HL-60/S4 (cell line): Measurements from ENCODE around the gene MAP3K15.
"Not testable (repeated sequence)": the region's sequence is repeated elsewhere in the genome, so short reads cannot be mapped to it uniquely, and the experiment has no call there.

Source experiments
- in situ Hi-C: fragments of 300-500 bp; cut with MboI; formaldehyde crosslinking; loops from 2 replicates; pipeline ENCODE4 v1.14.3; 2022; ENCODE audit warnings: low sequenced_read_pairs

MAP3K15 gene

DNA sequence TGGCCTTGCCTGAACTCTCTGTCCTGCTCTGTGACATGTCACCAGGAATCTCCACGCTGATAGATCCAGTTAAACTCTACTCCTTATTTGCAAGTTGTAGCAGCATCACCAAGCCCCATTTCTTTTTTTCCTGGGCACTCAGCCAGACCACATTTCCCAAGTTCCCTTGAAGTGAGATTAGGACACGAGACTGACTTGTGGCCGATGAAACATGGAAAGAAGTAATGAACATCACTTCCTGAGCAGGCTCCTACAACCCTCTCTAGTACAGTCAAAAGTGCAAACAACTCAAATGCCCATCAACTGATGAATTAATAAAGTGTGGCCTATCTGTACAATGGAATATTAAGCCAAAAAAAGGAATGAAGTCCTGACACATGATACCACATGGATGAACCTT lies 74.6 kb downstream of the MAP3K15 start:
- in situ Hi-C loops, result no loop called here

DNA sequence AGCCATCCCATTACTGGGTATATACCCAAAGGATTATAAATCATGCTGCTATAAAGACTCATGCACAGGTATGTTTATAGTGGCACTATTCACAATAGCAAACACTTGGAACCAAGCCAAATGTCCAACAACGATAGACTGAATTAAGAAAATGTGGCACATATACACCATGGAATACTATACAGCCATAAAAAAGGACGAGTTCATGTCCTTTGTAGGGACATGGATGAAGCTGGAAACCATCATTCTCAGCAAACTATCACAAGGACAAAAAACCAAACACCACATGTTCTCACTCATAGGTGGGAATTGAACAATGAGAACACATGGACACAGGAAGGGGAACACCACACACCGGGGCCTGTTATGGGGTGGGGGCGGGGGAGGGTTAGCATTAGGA lies 92.6 kb downstream of the MAP3K15 start:
- in situ Hi-C loops, result not testable (repeated sequence)

DNA sequence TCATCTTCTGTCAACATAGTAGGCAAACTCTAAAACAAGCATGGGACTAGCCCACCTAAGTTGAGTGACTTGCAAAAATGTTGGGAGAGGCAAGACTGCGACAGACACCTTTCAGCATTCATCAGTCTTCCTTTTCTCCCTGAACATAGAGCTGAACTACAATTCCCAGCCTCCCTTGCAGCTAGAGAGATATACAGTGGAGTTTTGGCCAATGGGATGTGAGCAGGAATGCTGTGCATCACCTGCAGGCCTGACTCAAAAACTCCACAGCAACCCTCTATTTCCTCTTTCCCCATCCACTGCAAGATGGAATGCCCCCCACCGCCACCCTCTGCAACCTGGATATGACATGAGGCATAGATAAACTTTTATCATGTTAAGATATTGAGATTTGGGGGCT lies 105.0 kb downstream of the MAP3K15 start:
- in situ Hi-C loops, result no loop called here

DNA sequence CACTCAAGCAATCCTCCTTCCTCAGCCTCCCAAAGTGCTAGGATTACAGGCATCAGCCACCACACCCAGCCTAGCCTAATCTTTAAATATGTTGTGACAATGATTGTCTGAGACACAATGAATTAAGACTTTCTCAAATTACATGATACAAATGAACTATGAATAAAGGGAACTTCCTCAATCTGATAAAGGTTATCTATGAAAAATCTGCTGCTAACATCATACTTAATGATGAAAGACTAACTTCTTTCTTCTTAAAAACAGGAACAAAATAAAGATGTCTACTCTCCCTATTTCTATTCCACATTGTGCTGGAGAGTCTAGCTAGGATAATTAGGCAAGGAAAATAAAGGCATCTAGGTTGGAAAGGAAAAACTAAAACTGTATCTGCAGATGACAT lies 111.6 kb downstream of the MAP3K15 start:
- in situ Hi-C loops, result no loop called here

DNA sequence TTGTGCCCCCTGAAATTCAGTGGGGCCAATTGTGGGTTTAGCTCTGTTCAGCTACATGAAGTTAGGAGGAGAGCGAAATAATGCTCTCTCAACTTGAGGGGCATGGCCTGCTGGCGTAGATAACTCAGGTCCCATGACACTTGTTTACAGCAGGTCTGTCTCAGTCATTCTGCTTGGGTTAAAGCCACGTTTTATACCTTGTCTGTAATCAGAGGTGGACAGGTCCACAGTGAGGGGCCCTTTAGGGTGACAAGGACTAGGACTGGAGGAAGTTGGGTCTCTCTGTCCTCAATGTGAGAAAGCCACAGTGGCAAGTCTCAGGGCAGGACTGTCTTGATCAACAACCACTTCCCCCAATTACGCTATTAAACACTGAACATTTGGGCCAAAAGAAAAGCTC lies 122.6 kb downstream of the MAP3K15 start:
- in situ Hi-C loops, result no loop called here

DNA sequence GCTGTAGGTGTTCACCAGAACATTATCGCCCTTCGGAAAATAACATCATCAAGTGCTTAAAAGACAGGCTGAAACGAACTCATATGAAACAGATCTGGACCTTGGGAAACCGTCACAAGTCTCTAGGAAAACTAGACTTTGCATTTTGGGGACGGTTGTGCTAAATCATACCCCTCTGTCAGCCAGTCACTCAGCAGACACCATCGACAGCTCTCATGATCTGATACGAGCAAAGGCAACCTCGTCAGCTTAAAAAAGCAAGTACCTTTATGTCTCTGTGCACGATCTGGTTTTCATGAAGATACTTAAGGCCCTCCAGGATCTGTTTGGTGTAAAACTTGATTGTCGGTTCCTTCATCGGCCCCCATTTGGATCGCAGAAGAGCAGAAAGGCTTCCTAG lies 123.2 kb downstream of the MAP3K15 start:
- in situ Hi-C loops, result no loop called here

DNA sequence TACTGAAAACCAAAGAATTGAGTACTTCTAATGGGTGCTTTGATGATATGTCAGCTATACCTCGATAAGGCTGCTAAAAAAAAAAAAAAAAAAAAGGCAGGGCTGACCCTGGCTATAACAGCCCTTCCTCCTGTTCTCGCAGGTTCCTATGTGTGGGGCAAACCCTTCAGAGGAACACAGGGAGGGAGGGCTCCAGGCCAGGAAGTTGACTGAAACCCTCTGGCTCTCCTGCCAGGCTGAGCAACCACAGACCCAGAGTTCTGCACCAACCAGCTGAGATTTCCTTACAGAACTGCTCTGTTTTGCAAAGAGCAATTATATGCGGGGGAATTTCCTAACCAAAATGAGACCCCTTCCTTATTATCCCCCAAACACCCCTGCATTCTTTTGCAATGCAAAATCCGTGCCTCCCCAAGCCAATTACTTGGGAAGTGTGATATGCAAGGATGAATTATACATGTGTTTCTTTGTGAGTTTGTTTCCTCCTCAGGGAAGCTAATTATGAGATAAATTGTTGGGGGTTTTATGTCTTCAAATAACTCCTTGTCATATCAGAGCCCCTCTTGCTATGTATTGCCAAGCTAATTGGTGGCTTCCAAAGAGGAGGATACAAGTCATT lies 126.0 kb downstream of the MAP3K15 start:
- in situ Hi-C loops, result no loop called here

DNA sequence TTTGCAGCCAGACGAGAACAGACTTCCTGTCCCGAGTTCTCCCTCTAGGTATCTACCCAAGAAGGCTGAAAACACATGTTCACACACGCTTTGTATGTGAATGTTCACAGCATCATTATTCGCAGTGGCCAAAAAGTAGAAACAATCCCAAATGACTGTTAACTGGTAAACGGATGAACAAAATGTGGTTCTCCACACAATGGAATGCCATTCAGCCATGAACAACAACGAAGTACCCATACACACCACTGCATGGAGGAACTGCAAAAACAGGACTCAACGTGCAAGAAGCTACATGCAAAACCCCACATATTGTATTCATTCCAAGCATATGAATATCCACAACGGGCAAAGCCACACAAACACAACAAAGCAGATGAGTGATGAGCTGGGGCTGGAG lies 126.6 kb downstream of the MAP3K15 start:
- in situ Hi-C loops, result no loop called here

DNA sequence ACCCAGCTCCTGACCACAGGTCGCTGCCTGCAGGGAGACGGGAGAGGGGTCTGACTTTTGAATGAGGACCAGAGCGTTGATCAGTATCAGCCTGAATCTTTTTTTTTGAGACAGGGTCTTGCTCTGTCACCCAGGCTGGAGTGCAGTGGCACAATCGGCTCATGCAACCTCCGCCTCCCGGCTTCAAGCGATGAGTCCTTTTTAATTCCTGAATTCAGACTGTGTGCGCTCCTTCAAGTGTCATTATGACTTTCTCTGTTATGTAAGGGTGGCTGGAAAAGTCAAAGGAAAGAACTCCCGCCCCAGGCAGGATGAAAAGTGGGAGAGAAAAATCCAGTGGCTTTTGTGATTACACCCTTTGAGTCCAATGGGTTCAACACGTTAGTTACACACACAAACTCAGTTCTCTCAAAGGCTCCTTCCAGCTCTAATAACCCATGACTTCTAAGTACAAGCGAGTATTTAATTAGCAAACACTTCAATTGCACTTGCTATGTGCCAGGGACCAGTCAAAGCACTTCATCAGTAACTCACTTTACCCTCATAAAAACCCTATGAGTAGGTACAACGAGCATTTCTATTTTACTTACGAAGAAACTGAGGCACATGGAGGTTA lies 127.1 kb downstream of the MAP3K15 start:
- in situ Hi-C loops, result no loop called here

DNA sequence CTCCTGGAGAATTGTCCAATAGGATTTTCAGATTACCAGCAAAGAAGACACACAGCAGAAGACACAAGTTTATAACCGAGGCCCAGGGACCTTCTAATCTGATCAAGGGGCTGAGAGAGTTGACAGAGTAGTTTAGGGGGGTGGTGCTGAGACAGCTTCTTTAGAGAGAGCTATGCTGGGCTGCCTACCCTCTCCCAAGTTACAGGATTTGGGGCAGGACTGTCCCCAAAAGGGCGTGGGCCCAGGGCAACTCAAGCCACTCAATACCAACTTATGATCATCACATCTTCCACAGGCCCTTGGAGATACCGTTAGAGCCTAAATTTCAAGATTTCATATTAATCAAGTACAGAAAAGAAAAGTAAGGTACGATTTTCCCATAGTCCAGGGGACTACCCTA lies 128.6 kb downstream of the MAP3K15 start:
- in situ Hi-C loops, result no loop called here

DNA sequence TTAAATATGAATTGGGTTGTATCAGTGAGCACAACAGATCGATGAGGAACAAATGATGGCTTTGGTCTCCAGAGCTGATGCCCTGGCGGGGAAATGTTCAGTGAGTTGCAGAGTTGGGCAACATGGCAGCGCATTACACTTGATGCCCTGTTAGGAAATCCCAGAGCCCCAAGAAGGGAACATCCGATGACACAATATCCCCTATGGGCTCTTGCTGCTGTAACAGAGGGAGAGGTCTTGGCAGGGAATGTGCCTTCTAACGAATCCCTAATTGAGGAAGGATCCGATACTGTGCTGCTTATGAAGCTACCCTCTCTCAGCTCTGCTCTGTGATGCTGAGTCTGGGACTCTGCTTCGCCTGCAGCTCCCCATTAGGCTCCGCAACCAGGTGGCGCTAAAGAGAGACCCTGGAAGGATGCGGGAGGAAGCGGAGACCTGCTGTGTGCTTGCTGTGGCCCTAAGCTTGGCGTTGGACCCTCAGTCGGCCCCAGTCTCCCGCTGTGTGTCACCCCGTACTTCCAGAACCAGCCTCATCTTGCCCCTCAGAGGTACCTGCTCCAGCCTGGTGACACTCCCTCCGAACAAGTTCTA lies 132.7 kb downstream of the MAP3K15 start:
- in situ Hi-C loops, result no loop called here

DNA sequence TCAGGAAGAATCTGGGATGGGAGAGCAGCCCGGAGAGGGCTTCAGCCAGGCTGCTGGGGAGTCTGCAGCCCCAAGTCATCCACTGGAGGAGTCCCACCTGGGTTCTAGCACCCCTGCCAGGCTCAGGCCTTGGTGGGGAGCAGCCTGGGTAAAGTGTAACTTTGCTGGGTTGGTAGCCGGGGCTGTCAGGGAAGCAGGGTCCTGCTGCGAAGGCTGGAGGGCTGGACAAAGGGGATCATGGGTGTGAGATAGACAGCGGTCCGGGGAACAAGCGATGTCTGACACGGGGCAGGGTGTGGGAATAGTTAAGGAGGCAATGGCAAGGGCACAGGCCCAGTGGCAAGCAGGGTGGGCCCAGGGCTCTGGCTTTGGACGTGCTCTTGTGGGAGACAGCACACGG lies 134.0 kb downstream of the MAP3K15 start:
- in situ Hi-C loops, result no loop called here

DNA sequence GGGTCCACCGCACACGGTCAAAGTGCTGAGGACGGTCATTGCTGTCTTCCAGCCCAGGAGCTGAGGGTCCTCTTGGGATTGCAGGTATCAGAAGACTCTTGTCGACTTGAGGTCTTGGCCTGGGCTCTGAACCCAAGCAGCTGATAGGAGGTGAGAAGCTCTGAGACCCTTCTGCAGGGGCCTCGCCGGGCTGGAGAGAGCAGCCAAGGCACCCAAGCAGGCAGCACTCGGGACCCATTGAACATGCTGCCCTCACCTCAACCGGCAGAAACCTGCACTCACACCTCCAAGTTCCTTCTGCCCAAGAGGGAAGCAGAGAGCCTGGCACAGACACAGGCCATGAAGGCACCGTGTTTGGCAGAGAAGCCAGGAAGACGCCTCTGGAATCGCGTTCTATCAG lies 137.5 kb downstream of the MAP3K15 start:
- in situ Hi-C loops, result no loop called here

DNA sequence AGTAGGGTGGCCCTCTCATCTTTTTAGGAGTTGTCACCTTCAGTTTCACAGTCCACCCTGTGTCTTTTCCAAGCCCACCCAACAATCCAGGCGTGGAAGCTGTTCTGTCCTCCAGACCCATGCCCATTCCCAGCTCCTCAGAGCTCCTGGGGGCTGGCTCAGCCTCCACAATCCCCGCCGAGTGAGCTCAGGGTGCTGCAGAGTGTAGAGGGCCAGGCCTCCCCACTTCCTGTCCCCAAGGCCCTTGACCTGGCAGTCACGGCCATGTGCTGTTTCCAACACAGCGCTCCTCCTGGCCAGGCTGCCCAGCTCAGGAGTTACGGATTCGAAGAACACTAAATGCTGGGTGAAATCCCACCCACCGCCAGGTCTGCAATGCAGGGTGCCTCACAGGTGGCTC lies 139.8 kb downstream of the MAP3K15 start:
- in situ Hi-C loops, result no loop called here

DNA sequence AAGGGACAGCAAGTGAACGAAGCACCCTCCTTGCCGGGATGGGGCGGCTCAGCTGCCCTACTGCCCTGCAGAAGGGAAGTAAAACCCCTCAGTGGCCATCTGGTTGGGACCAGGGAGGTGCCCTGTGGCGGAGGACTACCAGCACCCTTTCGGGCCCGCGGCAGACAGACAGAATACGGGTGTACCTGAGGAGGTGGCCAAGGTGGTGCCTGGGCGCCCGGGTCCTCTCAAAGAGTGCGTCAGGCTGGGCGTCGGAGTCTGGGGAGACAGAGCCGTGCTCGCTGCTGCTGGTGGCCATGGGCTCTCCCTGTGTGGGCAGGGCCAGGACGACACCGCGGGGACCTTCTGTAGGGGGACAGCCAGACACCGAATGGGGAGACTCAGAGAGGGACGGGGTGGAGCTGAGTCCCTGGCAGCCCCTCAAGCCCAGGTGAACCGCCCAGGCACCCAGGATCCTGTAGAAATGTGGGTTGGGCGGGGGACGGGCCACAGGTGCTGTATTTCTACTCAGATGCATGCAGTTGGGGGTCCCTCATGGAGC lies 141.9 kb downstream of the MAP3K15 start:
- in situ Hi-C loops, result loop anchor here (25.0 kb wide), 2 partner anchors 514 to 689 kb away; partner anchors contain the start of gene SH3KBP1

DNA sequence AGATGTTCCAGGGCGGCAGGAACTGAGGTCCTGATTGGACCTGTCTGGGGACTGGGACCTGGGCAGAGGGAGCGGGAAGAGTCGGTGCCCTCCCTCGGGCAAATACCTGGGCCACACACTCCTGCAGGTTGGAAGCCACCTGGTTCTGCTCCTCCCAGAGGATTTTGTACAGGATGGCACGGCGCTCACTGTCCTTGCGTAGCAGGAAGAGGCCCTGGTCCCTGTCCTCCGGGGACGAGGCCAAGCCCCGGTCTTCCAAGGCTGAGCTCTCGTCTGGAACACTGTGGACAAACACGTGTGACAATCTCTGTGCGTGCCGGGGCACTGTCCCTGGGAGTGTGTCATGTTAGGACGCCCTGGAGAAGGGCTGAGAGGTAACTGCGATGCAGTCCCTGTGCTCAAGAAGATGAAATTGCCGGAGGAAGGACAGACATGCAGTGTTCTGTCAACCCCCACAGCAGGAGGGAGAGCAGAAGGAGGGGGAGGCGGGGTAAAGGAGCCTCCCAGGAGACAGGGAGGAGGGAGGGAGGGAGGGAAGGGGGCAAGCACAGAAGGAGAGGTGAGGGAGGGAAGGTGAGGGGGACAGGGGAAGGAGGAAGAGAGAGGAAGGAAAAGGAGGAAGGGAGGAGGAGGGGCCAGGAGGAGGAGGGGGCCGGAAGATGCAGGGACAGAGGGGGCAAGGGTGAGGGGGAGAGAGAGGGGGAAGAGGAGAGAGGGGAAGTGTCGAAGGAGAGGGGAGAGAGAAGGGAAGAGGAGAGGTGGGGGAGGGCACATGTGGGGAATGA lies 142.6 kb downstream of the MAP3K15 start:
- in situ Hi-C loops, result loop anchor here (25.0 kb wide), 2 partner anchors 515 to 690 kb away; partner anchors contain the start of gene SH3KBP1

DNA sequence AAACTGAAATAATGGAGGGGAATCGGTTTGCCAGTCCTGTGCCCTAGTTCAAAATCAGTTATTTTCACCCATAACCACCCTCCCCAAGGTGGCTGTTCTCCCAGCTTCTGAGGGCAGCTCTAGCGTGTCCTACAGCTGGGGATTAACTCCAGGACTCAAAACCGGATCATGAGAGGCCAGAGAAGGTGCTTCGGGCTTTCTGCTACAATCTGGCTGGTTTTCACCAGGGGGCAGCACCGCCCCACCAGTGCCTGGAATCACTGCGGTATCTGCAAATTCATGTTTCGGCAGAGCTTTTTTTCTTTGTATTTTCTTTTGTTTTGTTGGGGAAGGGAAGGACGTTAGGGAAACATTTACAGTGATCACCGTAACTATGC lies 143.2 kb downstream of the MAP3K15 start:
- in situ Hi-C loops, result loop anchor here (25.0 kb wide), 2 partner anchors 515 to 690 kb away; partner anchors contain the start of gene SH3KBP1

DNA sequence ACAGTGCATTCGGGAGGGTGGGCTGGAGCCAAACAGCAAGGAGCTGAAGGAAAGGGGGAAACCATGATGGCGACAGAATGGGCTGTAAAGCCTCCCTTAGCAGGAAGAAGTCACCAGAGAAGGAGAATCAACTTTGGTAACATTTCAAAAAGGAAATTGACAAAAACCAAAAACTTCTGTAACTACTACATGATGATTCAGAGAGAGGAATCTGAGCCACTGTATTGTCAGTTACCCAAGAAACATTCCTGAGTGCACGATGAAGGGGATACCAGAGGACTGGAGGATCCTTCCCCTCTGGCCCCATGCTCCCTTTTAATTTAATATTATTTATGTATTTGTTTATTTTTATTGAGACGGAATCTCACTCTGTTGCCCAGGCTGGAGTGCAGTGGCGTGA lies 145.2 kb downstream of the MAP3K15 start:
- in situ Hi-C loops, result loop anchor here (25.0 kb wide), 2 partner anchors 517 to 692 kb away; partner anchors contain the start of gene SH3KBP1

DNA sequence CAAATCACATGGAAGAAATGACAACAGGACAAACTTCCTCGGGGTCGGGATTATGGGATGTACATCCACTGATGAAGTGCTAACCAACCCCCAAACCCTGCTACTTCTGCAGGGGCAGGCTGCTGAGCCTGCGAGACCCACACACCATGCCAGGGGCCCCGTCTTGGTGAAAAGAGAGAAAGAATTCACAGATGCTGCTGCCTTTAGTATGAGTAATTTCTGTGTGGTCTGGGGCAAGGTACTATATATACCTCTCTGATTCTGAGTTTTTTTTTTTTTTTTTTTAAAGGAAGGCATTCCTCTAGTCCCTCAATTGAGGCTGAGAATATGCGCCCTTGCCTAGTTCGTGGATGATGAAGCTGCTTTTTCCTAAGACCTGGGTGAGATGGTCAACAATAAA lies 146.7 kb downstream of the MAP3K15 start:
- in situ Hi-C loops, result loop anchor here (25.0 kb wide), 2 partner anchors 519 to 694 kb away; partner anchors contain the start of gene SH3KBP1

DNA sequence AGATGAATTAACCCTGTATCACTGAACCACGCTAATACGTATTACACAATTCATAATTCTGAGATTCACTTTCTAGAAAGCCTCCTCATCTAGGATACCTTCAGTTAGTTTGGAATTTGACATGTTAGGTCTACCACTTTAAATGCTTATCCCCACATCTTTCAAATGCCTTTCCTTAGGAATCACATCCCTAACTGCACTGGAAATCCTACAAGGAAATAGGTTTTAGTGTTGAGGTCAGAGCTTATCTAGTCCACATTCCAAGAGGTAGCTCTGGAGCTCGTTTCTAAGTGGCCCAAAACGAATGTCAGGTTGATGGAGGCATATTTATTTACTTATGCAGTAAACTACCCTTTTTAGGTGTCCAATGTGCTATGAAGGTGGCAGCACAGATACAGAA lies 153.6 kb downstream of the MAP3K15 start:
- in situ Hi-C loops, result loop anchor here (25.0 kb wide), 2 partner anchors 526 to 701 kb away; partner anchors contain the start of gene SH3KBP1

DNA sequence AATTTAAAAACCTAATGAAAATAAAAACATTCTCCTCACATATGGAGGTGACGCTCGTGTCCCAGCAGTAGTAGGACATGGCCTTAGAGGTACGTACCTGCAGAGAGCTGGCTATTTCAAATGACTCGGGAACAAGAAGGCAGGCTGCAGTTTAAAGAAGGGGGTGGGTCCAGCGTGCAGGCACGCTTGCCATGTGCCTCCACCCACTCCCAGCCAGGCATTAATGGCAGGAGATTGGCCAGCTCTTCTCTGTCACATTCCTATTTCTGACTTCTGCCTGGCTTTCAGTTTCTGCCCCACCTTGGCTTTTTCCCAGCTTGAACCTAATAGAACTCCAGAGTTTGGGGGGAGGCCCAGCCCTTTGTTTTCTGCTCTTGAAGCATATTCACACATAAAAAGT lies 154.4 kb downstream of the MAP3K15 start:
- in situ Hi-C loops, result loop anchor here (25.0 kb wide), 2 partner anchors 526 to 701 kb away; partner anchors contain the start of gene SH3KBP1
